HG02610 (cell line): ENCODE measurements around the gene PHKG2.

Experiments used
- ATAC-seq: cut with Tn5 transposase; IDR thresholded peaks from one replicate; pipeline ENCODE4 v1.9.1; 2021; ENCODE audit warnings: mild to moderate bottlenecking, moderate library complexity; ENCODE audit not compliant: unreplicated experiment

Gene PHKG2

GRCh38 chr16:30793508-30794069 is 45.4 kb downstream of the PHKG2 start:
- ATAC-seq = no peak

GRCh38 chr16:30794634-30795033 is 46.4 kb downstream of the PHKG2 start:
- ATAC-seq = no peak

- no peak for ATAC-seq
Measured at GRCh38 chr16:30797670-30798309, 49.6 kb downstream of the PHKG2 start.
